GM12874 (cell line): ENCODE measurements around the gene ABCB11.

Experiments used
- CTCF ChIP-seq: IDR thresholded peaks from 2 replicates; pipeline ENCODE4 v1.5.1; 2011; ENCODE audit warnings: low read depth, mild to moderate bottlenecking, control low read depth, low read length, moderate library complexity; ENCODE audit not compliant: insufficient read depth

ABCB11 gene

DNA sequence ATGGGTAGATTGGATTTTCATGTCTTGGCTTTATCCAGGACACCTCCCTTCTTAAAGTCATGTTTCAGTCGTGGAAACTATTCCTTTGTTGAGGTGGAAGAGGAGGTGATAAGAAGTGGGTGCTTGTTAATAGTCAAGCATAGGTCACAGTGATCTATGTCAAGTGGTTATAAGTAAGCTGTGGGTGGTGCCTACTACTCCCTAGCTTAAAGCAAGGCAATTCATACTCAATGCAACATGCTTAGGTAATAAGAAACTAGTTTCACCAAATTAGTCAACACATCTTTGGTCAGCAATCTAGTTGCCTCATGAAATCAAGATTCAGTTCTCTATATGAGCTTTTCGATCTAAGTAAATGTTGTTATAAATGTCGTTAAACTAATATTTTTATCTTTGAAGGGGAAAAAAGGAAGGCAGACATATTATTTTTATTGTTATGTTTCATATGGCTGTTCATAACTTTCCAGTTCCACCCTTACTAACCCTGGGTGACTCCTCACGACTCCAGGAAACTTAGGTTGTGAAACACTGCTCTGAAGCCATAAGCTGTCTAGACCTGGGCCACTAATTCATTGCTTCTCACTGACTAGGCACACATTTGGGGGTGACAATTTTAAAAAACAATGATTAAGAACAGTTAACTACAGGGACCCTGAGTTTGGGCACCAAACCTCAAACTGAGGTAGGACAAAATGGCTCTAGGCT is 5.8 kb upstream of the ABCB11 start:
- TF ChIP-seq CTCF = no peak

GRCh38 chr2:169035887-169036286 is 4.8 kb upstream of the ABCB11 start:
- no peak for TF ChIP-seq CTCF

GRCh38 chr2:169034984-169035544 is 3.9 kb upstream of the ABCB11 start:
- TF ChIP-seq CTCF = no peak

DNA sequence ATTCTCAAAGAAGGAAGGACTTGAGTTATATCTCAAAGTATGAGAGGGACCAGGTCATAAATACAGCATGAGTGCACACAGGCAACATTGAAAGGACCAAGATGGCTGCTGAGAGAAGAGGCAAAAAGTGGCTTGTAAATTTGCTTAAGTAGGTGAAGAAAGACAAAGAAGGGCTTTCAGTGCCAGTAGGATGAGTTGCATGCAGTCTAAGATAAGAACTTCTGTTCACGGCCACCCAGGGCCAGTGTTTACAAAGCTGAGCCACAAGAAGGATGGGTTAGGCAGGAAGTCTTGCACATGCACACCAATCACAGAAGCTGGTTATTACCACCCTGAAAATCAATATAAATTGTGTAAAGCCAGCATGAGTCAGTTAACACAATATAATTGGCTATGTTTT is 3.1 kb upstream of the ABCB11 start:
- TF ChIP-seq CTCF = no peak

DNA sequence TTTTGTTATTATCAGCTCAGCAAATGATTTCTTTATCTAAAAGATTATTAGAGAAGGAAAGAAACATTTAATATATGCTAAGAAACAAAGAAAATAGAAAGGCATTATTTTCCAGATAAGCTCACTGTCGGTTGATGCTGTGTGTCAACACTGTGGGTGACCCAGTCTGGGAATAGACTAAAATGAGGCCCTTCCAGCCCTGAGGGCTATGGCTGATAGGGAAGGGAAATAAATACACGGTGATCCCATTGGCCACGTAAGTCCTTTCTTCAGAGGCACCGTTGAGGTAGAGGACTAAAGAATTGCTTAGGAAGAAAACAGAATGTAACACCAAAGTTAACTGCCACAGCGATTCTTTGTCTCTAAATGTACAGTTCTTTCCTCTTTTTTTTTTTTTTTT is 1.8 kb downstream of the ABCB11 start:
- TF ChIP-seq CTCF = no peak

DNA sequence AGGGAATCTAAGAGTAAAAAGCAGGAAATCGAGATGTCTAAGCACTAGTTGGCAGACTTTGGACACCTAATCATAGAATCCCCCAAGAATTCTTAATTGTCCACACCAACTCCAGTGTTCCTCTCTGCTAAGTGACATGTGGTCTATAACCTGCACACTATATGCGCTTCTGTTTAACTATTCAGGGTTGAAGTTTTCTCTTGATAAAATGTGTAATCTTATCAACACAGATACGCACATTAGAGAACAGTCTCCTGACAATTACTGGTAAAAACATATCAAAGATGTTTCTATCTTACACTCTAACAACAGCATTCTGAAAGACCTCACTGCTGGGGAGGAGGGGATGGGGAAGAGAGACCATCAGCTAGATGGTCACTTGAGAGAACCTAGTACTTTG is 3.9 kb downstream of the ABCB11 start:
- no peak for TF ChIP-seq CTCF

GRCh38 chr2:169026056-169026455 is 5.1 kb downstream of the ABCB11 start:
- TF ChIP-seq CTCF = no peak

GRCh38 chr2:169023161-169023560 is 8.0 kb downstream of the ABCB11 start:
- TF ChIP-seq CTCF = no peak
